Fibroblast of lung (primary cell): ENCODE data around the gene NUTM2E. TPM values are rescaled to one million over a fixed set of nuclear protein-coding genes. Genes with fewer than 3 reads are reported as not detected.
"Not testable (repeated sequence)": the region's sequence is repeated elsewhere in the genome, so short reads cannot be mapped to it uniquely, and the experiment has no call there.

Source experiments
- DNase-seq, 2 donors: peaks; one replicate each; pipeline versions ENCODE4 v3.0.0 to v3.0.0-alpha.2; 2010; ENCODE audit warnings: low read depth in 2 of 2
- H2AFZ ChIP-seq: 2 replicates; pipeline ENCODE4 v1.5.1; 2012; ENCODE audit warnings: low read length, control low read depth, inconsistent platforms
- H3K27ac ChIP-seq: 2 replicates; pipeline ENCODE4 v1.5.1; 2011; ENCODE audit warnings: low read length, control low read depth; ENCODE audit not compliant: insufficient read depth
- H3K27me3 ChIP-seq: 2 replicates; pipeline ENCODE4 v1.5.1; 2011; ENCODE audit warnings: mild to moderate bottlenecking, low read length; ENCODE audit not compliant: control insufficient read depth, insufficient read depth
- H3K36me3 ChIP-seq: 2 replicates; pipeline ENCODE4 v1.5.1; 2011; ENCODE audit warnings: low read length; ENCODE audit not compliant: control insufficient read depth, insufficient read depth
- H3K4me1 ChIP-seq: 2 replicates; pipeline ENCODE4 v1.5.1; 2011; ENCODE audit warnings: low read length; ENCODE audit not compliant: control insufficient read depth, insufficient read depth; ENCODE audit errors: extremely low read depth
- H3K4me2 ChIP-seq: 2 replicates; pipeline ENCODE4 v1.5.1; 2011; ENCODE audit warnings: low read length, control low read depth; ENCODE audit not compliant: insufficient read depth; ENCODE audit errors: extremely low read depth
- H3K4me3 ChIP-seq, 4 experiments: fragments of 200-600 bp in 1 of 4; sonication (generic) in 1 of 4; replicated peaks in 1 of 4; 2 replicates each; pipeline ENCODE4 v1.5.1; 2011 to 2016; ENCODE audit warnings: low read length in 4 of 4, low read depth in 3 of 4, mild to moderate bottlenecking in 3 of 4, control low read depth in 2 of 4, inconsistent platforms in 1 of 4, mixed read lengths in 1 of 4; ENCODE audit not compliant: insufficient read depth in 1 of 4; ENCODE audit errors: control extremely low read depth in 1 of 4
- H3K79me2 ChIP-seq: 2 replicates; pipeline ENCODE4 v1.5.1; 2012; ENCODE audit warnings: mild to moderate bottlenecking, low read length, inconsistent platforms; ENCODE audit not compliant: control insufficient read depth, insufficient read depth
- H3K9ac ChIP-seq: 2 replicates; pipeline ENCODE4 v1.5.1; 2011; ENCODE audit warnings: mild to moderate bottlenecking, low read length, control low read depth; ENCODE audit not compliant: insufficient read depth
- H3K9me3 ChIP-seq: 2 replicates; pipeline ENCODE4 v1.5.1; 2012; ENCODE audit warnings: low read depth, low read length; ENCODE audit not compliant: control insufficient read depth, insufficient read depth
- H4K20me1 ChIP-seq: 2 replicates; pipeline ENCODE4 v1.5.1; 2011; ENCODE audit warnings: low read length; ENCODE audit not compliant: control insufficient read depth, insufficient read depth; ENCODE audit errors: extremely low read depth
- polyA plus RNA-seq, 2 donors: library from polyadenylated mRNA; depleted of rRNA in 1 of 2; stranded (reverse) in 1 of 2; unstranded in 1 of 2; fragments of >200 nt; gene quantifications; 2 replicates each; pipeline ENCODE4 v1.2.1, GENCODE V29; 2011 to 2012; ENCODE audit warnings: missing spikeins in 1 of 2
- total RNA-seq: library from RNA; depleted of rRNA; stranded (reverse); fragments of >200 nt; gene quantifications from 2 replicates; pipeline ENCODE4 v1.2.1, GENCODE V29; 2014

The NUTM2E gene
- total and polyA plus RNA-seq, 2 donors (not counting 1 experiment from before 2014, with no cell fraction given): not detected

DNA sequence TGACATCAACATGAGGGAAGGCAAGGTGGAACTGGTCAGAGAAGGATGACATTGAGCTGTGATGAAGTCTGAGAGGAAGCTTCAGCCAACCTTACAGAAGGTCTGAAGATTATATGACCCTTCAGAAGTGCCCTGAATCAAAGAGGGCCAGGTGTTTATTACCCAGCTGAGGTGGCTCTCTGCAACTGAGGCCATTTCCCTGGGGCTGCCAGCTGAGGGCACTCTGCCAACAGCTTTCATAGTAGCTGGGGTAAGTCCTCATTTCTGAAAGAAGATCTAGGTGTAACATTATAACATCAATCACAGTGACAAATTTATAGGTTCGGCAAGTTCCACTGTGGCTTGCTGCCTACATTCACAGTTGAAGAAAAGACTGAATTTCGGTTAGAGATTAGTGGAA lies 37.2 kb upstream of the NUTM2E start:
- not testable (repeated sequence) for H3K4me1 ChIP-seq, H2AFZ ChIP-seq, DNase-seq, H3K27ac ChIP-seq, H3K79me2 ChIP-seq, H3K4me2 ChIP-seq, H3K9ac ChIP-seq, H3K9me3 ChIP-seq, H3K27me3 ChIP-seq, H4K20me1 ChIP-seq, H3K36me3 ChIP-seq, H3K4me3 ChIP-seq

GRCh38 chr10:79791906-79792517 lies 34.5 kb upstream of the NUTM2E start:
- not testable (repeated sequence) for H3K4me3 ChIP-seq, DNase-seq, H3K36me3 ChIP-seq, H3K9me3 ChIP-seq, H2AFZ ChIP-seq, H3K4me1 ChIP-seq, H3K27me3 ChIP-seq, H3K79me2 ChIP-seq, H3K9ac ChIP-seq, H3K4me2 ChIP-seq, H4K20me1 ChIP-seq, H3K27ac ChIP-seq

GRCh38 chr10:79799337-79799736 lies 27.2 kb upstream of the NUTM2E start:
- not testable (repeated sequence) for H3K4me2 ChIP-seq, H3K27ac ChIP-seq, H3K9ac ChIP-seq, H3K79me2 ChIP-seq, H3K36me3 ChIP-seq, DNase-seq, H2AFZ ChIP-seq, H3K9me3 ChIP-seq, H4K20me1 ChIP-seq, H3K4me3 ChIP-seq, H3K4me1 ChIP-seq, H3K27me3 ChIP-seq

- not testable (repeated sequence) for H3K4me1 ChIP-seq, H3K4me3 ChIP-seq, H3K27me3 ChIP-seq, H3K27ac ChIP-seq, H3K9ac ChIP-seq, H2AFZ ChIP-seq, H4K20me1 ChIP-seq, H3K9me3 ChIP-seq, H3K36me3 ChIP-seq, H3K4me2 ChIP-seq, H3K79me2 ChIP-seq
- DNase-seq: peak in 1 of 2 donors; percentile 41
These were observed 20.7 kb upstream of the NUTM2E start for GRCh38 chr10:79805857-79806256.

GRCh38 chr10:79811895-79812294 lies 14.6 kb upstream of the NUTM2E start:
- not testable (repeated sequence) for DNase-seq, H3K9ac ChIP-seq, H3K4me1 ChIP-seq, H3K79me2 ChIP-seq, H2AFZ ChIP-seq, H3K27ac ChIP-seq, H4K20me1 ChIP-seq, H3K4me2 ChIP-seq, H3K9me3 ChIP-seq, H3K27me3 ChIP-seq, H3K36me3 ChIP-seq, H3K4me3 ChIP-seq

DNA sequence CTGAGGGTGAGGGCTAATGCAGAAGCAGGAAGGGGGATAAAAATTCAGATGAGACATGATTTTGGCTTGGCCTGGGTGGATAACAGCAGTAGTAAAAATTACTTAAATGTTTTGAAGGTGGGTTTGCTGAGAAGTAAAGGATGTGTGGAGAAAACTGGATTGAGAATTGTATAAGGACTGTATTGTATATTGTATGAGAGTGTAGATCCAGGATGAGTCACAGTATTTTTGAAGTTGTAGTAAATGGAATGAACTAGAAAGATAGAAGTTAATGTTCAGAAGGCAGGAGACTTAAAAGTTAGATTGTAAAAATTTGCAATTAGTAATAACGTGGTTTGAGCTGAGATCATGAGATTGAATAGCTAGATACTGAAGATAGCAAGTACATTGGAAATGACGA lies 10.2 kb upstream of the NUTM2E start:
- not testable (repeated sequence) for H3K27me3 ChIP-seq, H3K9me3 ChIP-seq, H4K20me1 ChIP-seq, H3K4me1 ChIP-seq, H3K36me3 ChIP-seq, H3K9ac ChIP-seq, H3K79me2 ChIP-seq, H3K4me2 ChIP-seq, H3K27ac ChIP-seq, H2AFZ ChIP-seq, DNase-seq, H3K4me3 ChIP-seq

DNA sequence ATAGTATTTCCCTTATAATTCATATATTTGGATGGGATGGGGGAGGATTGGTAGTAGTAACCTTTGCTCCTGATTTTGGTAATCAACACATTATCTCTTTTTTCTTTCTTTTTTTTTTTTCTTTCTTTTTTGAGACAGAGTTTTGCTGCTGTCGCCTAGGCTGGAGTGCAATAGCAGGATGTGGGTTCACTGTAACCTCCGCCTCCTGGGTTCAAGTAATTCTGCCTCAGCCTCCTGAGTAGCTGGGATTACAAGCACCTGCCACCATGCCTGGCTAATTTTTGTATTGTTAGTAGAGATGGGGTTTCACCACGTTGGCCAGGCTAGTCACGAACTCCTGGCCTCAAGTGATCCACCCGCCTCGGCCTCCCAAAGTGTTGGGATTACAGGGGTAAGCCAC lies 3.2 kb upstream of the NUTM2E start:
- not testable (repeated sequence) for H3K36me3 ChIP-seq, H3K9me3 ChIP-seq, H3K27me3 ChIP-seq, H3K9ac ChIP-seq, H3K27ac ChIP-seq, H3K4me3 ChIP-seq, H3K79me2 ChIP-seq, H3K4me1 ChIP-seq, DNase-seq, H2AFZ ChIP-seq, H3K4me2 ChIP-seq, H4K20me1 ChIP-seq
